OCI-LY7 (cell line): ENCODE measurements around the gene C19orf81. TPM values are rescaled to one million over a fixed set of nuclear protein-coding genes. Genes with fewer than 3 reads are reported as not detected.

Experiments used
- BruUV-seq: library from RNA; stranded (reverse); fragments of 400-500 nt; replicated peaks from 2 replicates; lab custom pipeline; 2021; lab: Mats Ljungman, UMichigan
- CTCF ChIA-PET: fragments of 300-600 bp; sonication (Branson Sonifier 250); formaldehyde crosslinking; loops from one replicate; lab custom pipeline; 2022; ENCODE audit warnings: antibody characterized with exemption; ENCODE audit not compliant: unreplicated experiment; lab: Charles Lee
- POLR2A ChIA-PET: fragments of 300-600 bp; sonication (Branson Sonifier 250); formaldehyde crosslinking; loops from one replicate; lab custom pipeline; 2022; ENCODE audit warnings: antibody characterized with exemption; lab: Charles Lee
- DNase-seq: peaks from one replicate; pipeline ENCODE4 v3.0.0-alpha.2; 2015; ENCODE audit warnings: low spot score
- H2AFZ ChIP-seq: fragments of 200-600 bp; sonication (generic), shearing (Covaris generic); 2 replicates; pipeline ENCODE4 v1.6.1; 2014; ENCODE audit warnings: mild to moderate bottlenecking, antibody characterized with exemption, low read length, moderate library complexity
- H3K27ac ChIP-seq: fragments of 200-600 bp; sonication (generic); 2 replicates; pipeline ENCODE4 v1.5.1; 2014; ENCODE audit warnings: mixed run types, low read depth, mild to moderate bottlenecking, moderate library complexity, low read length, inconsistent platforms; ENCODE audit not compliant: poor library complexity, severe bottlenecking
- H3K36me3 ChIP-seq: fragments of 200-600 bp; sonication (generic); 2 replicates; pipeline ENCODE4 v1.6.1; 2014; ENCODE audit warnings: mild to moderate bottlenecking, antibody characterized with exemption, low read length, moderate library complexity, mixed read lengths; ENCODE audit not compliant: insufficient read depth
- H3K4me1 ChIP-seq: fragments of 200-600 bp; sonication (generic); 2 replicates; pipeline ENCODE4 v1.5.1; 2014; ENCODE audit warnings: mild to moderate bottlenecking, low read length; ENCODE audit not compliant: insufficient read depth, poor library complexity, severe bottlenecking
- H3K4me2 ChIP-seq: fragments of 200-600 bp; sonication (generic); 2 replicates; pipeline ENCODE4 v1.6.1; 2014; ENCODE audit warnings: mild to moderate bottlenecking, low read length
- H3K4me3 ChIP-seq: fragments of 200-600 bp; sonication (generic); 2 replicates; pipeline ENCODE4 v1.5.1; 2014; ENCODE audit warnings: mild to moderate bottlenecking, low read depth, low read length; ENCODE audit not compliant: poor library complexity, severe bottlenecking
- H3K79me2 ChIP-seq: fragments of 200-600 bp; sonication (generic); 2 replicates; pipeline ENCODE4 v1.6.1; 2016; ENCODE audit warnings: low read depth, mild to moderate bottlenecking, low read length, moderate library complexity, mixed read lengths; ENCODE audit not compliant: insufficient read depth
- H3K9me2 ChIP-seq: fragments of 200-600 bp; sonication (generic); 2 replicates; pipeline ENCODE4 v1.6.1; 2016; ENCODE audit warnings: mild to moderate bottlenecking, low read length, mixed read lengths; ENCODE audit not compliant: insufficient read depth
- H3K9me3 ChIP-seq: fragments of 200-600 bp; sonication (generic); 2 replicates; pipeline ENCODE4 v1.6.1; 2014; ENCODE audit warnings: mild to moderate bottlenecking, mixed run types, low read length, mixed read lengths
- H4K20me1 ChIP-seq: fragments of 200-600 bp; sonication (generic); 2 replicates; pipeline ENCODE4 v1.6.1; 2014; ENCODE audit warnings: mild to moderate bottlenecking, antibody characterized with exemption, low read length, moderate library complexity, mixed read lengths; ENCODE audit not compliant: insufficient read depth
- CTCF ChIP-seq: fragments of 200-600 bp; sonication (generic); conservative IDR thresholded peaks from 2 replicates; pipeline ENCODE4 v1.5.1; 2014; ENCODE audit warnings: mild to moderate bottlenecking, antibody characterized with exemption, low read length, moderate library complexity, mixed read lengths
- EZH2phosphoT487 ChIP-seq: fragments of 200-600 bp; sonication (generic); IDR thresholded peaks from 2 replicates; pipeline ENCODE4 v1.6.1; 2018; ENCODE audit warnings: low read depth, borderline replicate concordance, mild to moderate bottlenecking, mixed run types, antibody characterized with exemption, low read length, moderate library complexity, mixed read lengths
- intact Hi-C: fragments of 100-400 bp; cut with micrococcal nuclease; formaldehyde crosslinking; loops from one replicate; pipeline ENCODE4 v1.10.0; 2022; ENCODE audit not compliant: unreplicated experiment
- total RNA-seq, 2 experiments: library from RNA; depleted of rRNA in 1 of 2; stranded (reverse); fragments of >200 nt in 1 of 2; shearing (Covaris generic) in 1 of 2; gene quantifications; 2 replicates each; pipeline ENCODE4 v1.2.3, GENCODE V29; 2014 to 2022

The C19orf81 gene
- total RNA-seq, 2 experiments from 2014 or later: 11.4 to 20.0 TPM

GRCh38 chr19:50647879-50648615 lies 1.2 kb upstream of the C19orf81 start:
- POLR2A ChIA-PET: no interaction called here
- peak overlapping the region; percentile 27; the same call in 1 of the 2 replicates for H3K4me2 ChIP-seq
- no peaks in the 10 kb centered on the region for H3K9me3 ChIP-seq
- H3K79me2 ChIP-seq: no peaks in the 10 kb centered on the region
- BruUV-seq: no TSS peak
- no peak overlapping the region for H3K27ac ChIP-seq
- H3K4me3 ChIP-seq: no peak overlapping the region
- peak; percentile 22 for DNase-seq
- TF ChIP-seq CTCF: no peak
- no peak for TF ChIP-seq EZH2phosphoT487
- CTCF ChIA-PET: no interaction called here
- intact Hi-C loops: no loop called here
- H3K9me2 ChIP-seq: no peaks in the 10 kb centered on the region
- H3K4me1 ChIP-seq: peaks cover 22% of the 10 kb centered on the region
- H2AFZ ChIP-seq: peak overlapping the region; percentile 87; the same call in 1 of the 2 replicates
- no peaks in the 10 kb centered on the region for H3K36me3 ChIP-seq
- no peaks in the 10 kb centered on the region for H4K20me1 ChIP-seq

- no peaks in the 10 kb centered on the region for H3K9me2 ChIP-seq
- H3K27ac ChIP-seq: no peak overlapping the region
- no peaks in the 10 kb centered on the region for H3K36me3 ChIP-seq
- H2AFZ ChIP-seq: peak overlapping the region; percentile 87; the same call in 1 of the 2 replicates
- H3K9me3 ChIP-seq: no peaks in the 10 kb centered on the region
- no peaks in the 10 kb centered on the region for H4K20me1 ChIP-seq
- TF ChIP-seq EZH2phosphoT487: no peak
- TF ChIP-seq CTCF: no peak
- intact Hi-C loops: no loop called here
- ChIA-PET POLR2A (no interaction called here), CTCF (no interaction called here)
- no peak overlapping the region for H3K4me3 ChIP-seq
- no TSS peak for BruUV-seq
- no peak overlapping the region for H3K4me2 ChIP-seq
- DNase-seq: no peak
- H3K79me2 ChIP-seq: no peaks in the 10 kb centered on the region
- peaks cover 22% of the 10 kb centered on the region for H3K4me1 ChIP-seq
Observed at GRCh38 chr19:50648659-50649058, 586 bp upstream of the C19orf81 start.

- H4K20me1 ChIP-seq: no peaks in the 10 kb centered on the region
- no peaks in the 10 kb centered on the region for H3K79me2 ChIP-seq
- peaks cover 22% of the 10 kb centered on the region for H3K4me1 ChIP-seq
- no peaks in the 10 kb centered on the region for H3K9me2 ChIP-seq
- TF ChIP-seq EZH2phosphoT487: no peak
- CTCF ChIA-PET: no interaction called here
- H3K4me3 ChIP-seq: no peak overlapping the region
- no peak overlapping the region for H2AFZ ChIP-seq
- H3K9me3 ChIP-seq: no peaks in the 10 kb centered on the region
- DNase-seq: no peak
- no peak overlapping the region for H3K4me2 ChIP-seq
- no peak overlapping the region for H3K27ac ChIP-seq
- intact Hi-C loops: no loop called here
- POLR2A ChIA-PET: no interaction called here
- H3K36me3 ChIP-seq: no peaks in the 10 kb centered on the region
- no TSS peak for BruUV-seq
Observed at GRCh38 chr19:50651174-50651573, 1.9 kb downstream of the C19orf81 start.
